MM.1S (cell line): ENCODE data around the gene NTF3.

Source experiments
- DNase-seq: peaks from one replicate; pipeline ENCODE4 v3.0.0-alpha.2; 2015
- H2AFZ ChIP-seq: fragments of 300-600 bp; sonication (generic); 2 replicates; pipeline ENCODE4 v1.6.0; 2016; ENCODE audit warnings: antibody characterized with exemption, low read length
- H3F3A ChIP-seq: fragments of 300-600 bp; sonication (generic); 2 replicates; pipeline ENCODE4 v1.6.1; 2016; ENCODE audit warnings: mild to moderate bottlenecking, antibody characterized with exemption, low read length, moderate library complexity, mixed read lengths; ENCODE audit not compliant: insufficient read depth
- H3K27ac ChIP-seq: fragments of 300-600 bp; sonication (generic); 2 replicates; pipeline ENCODE4 v1.5.1; 2016; ENCODE audit warnings: mild to moderate bottlenecking, low read length
- H3K27me3 ChIP-seq: fragments of 300-600 bp; sonication (generic); replicated peaks from 2 replicates; pipeline ENCODE4 v1.6.0; 2016; ENCODE audit warnings: low read length; ENCODE audit not compliant: insufficient read depth
- H3K36me3 ChIP-seq: fragments of 300-600 bp; sonication (generic); replicated peaks from 2 replicates; pipeline ENCODE4 v1.6.1; 2016; ENCODE audit warnings: mild to moderate bottlenecking, low read length, mixed read lengths; ENCODE audit not compliant: insufficient read depth
- H3K4me1 ChIP-seq: fragments of 300-600 bp; sonication (generic); 2 replicates; pipeline ENCODE4 v1.6.1; 2016; ENCODE audit warnings: low read length, mixed read lengths
- H3K4me2 ChIP-seq: fragments of 300-600 bp; sonication (generic); 2 replicates; pipeline ENCODE4 v1.6.0; 2016; ENCODE audit warnings: low read depth, low read length
- H3K4me3 ChIP-seq: fragments of 300-600 bp; sonication (generic); 2 replicates; pipeline ENCODE4 v1.5.1; 2016; ENCODE audit warnings: low read length, mixed read lengths
- H3K79me2 ChIP-seq: fragments of 300-600 bp; sonication (generic); 2 replicates; pipeline ENCODE4 v1.6.1; 2016; ENCODE audit warnings: mixed run types, low read length, mixed read lengths
- H3K9ac ChIP-seq: fragments of 300-600 bp; sonication (generic); 2 replicates; pipeline ENCODE4 v1.6.1; 2016; ENCODE audit warnings: low read length, mixed read lengths
- H3K9me2 ChIP-seq: fragments of 300-600 bp; sonication (generic); replicated peaks from 2 replicates; pipeline ENCODE4 v1.6.1; 2016; ENCODE audit warnings: mild to moderate bottlenecking, low read length, mixed read lengths; ENCODE audit not compliant: insufficient read depth
- H3K9me3 ChIP-seq: fragments of 300-600 bp; sonication (generic); replicated peaks from 2 replicates; pipeline ENCODE4 v1.6.1; 2016; ENCODE audit warnings: mild to moderate bottlenecking, low read length, mixed read lengths; ENCODE audit not compliant: insufficient read depth
- H4K20me1 ChIP-seq: fragments of 300-600 bp; sonication (generic); 2 replicates; pipeline ENCODE4 v1.6.1; 2016; ENCODE audit warnings: mild to moderate bottlenecking, low read length, moderate library complexity, mixed read lengths; ENCODE audit not compliant: insufficient read depth
- CTCF ChIP-seq: fragments of 300-600 bp; sonication (generic); IDR thresholded peaks from 2 replicates; pipeline ENCODE4 v1.5.1; 2016; ENCODE audit warnings: antibody characterized with exemption, low read length, mixed read lengths
- EZH2 ChIP-seq: fragments of 300-600 bp; sonication (generic); optimal IDR thresholded peaks from 2 replicates; pipeline ENCODE3; 2017; ENCODE audit warnings: low read depth, mild to moderate bottlenecking, antibody characterized with exemption, low read length, mixed read lengths
- EZH2phosphoT487 ChIP-seq: fragments of 300-600 bp; sonication (generic); IDR thresholded peaks from 2 replicates; pipeline ENCODE4 v1.6.1; 2018; ENCODE audit warnings: antibody characterized with exemption, low read length

The NTF3 gene

GRCh38 chr12:5480938-5481303, 49.0 kb downstream of the NTF3 start:
- Histone ChIP-seq H3K9me3 (no peaks in the 10 kb centered on the region), H4K20me1 (no peaks in the 10 kb centered on the region), H3K27me3 (no peaks in the 10 kb centered on the region), H3K4me3 (no peak overlapping the region), H3F3A (no peaks in the 10 kb centered on the region), H3K4me1 (no peaks in the 10 kb centered on the region), H3K27ac (no peak overlapping the region), H3K4me2 (no peak overlapping the region), H3K9ac (no peak overlapping the region), H2AFZ (no peak overlapping the region), H3K9me2 (no peaks in the 10 kb centered on the region), H3K36me3 (no peaks in the 10 kb centered on the region), H3K79me2 (no peaks in the 10 kb centered on the region)
- no peak for DNase-seq
- TF ChIP-seq EZH2phosphoT487 (no peak), EZH2 (no peak), CTCF (no peak)

GRCh38 chr12:5481645-5482044, 49.7 kb downstream of the NTF3 start:
- Histone ChIP-seq H3K36me3 (no peaks in the 10 kb centered on the region), H3K4me1 (no peaks in the 10 kb centered on the region), H2AFZ (no peak overlapping the region), H3K27me3 (no peaks in the 10 kb centered on the region), H3K9me3 (no peaks in the 10 kb centered on the region), H3K4me2 (no peak overlapping the region), H3F3A (no peaks in the 10 kb centered on the region), H3K79me2 (no peaks in the 10 kb centered on the region), H4K20me1 (no peaks in the 10 kb centered on the region), H3K9ac (no peak overlapping the region), H3K9me2 (no peaks in the 10 kb centered on the region), H3K27ac (no peak overlapping the region), H3K4me3 (no peak overlapping the region)
- no peak for DNase-seq
- TF ChIP-seq EZH2 (no peak), CTCF (no peak), EZH2phosphoT487 (no peak)

GRCh38 chr12:5484426-5484825, 52.5 kb downstream of the NTF3 start:
- H3K36me3 ChIP-seq = no peaks in the 10 kb centered on the region
- no peaks in the 10 kb centered on the region for H3F3A ChIP-seq
- no peak overlapping the region for H3K4me2 ChIP-seq
- no peaks in the 10 kb centered on the region for H3K9me2 ChIP-seq
- TF ChIP-seq EZH2 = no peak
- no peak for TF ChIP-seq EZH2phosphoT487
- no peak for TF ChIP-seq CTCF
- H3K4me1 ChIP-seq = no peaks in the 10 kb centered on the region
- no peaks in the 10 kb centered on the region for H3K79me2 ChIP-seq
- no peak overlapping the region for H3K9ac ChIP-seq
- H3K9me3 ChIP-seq = no peaks in the 10 kb centered on the region
- H3K4me3 ChIP-seq = no peak overlapping the region
- H2AFZ ChIP-seq = no peak overlapping the region
- no peak for DNase-seq
- no peaks in the 10 kb centered on the region for H3K27me3 ChIP-seq
- H3K27ac ChIP-seq = no peak overlapping the region
- no peaks in the 10 kb centered on the region for H4K20me1 ChIP-seq

GRCh38 chr12:5485454-5485853, 53.5 kb downstream of the NTF3 start:
- DNase-seq = no peak
- Histone ChIP-seq H3K27me3 (no peaks in the 10 kb centered on the region), H3K4me3 (no peak overlapping the region), H3K4me1 (no peaks in the 10 kb centered on the region), H3K36me3 (no peaks in the 10 kb centered on the region), H3K4me2 (no peak overlapping the region), H3K9me3 (no peaks in the 10 kb centered on the region), H3K27ac (no peak overlapping the region), H3K9me2 (no peaks in the 10 kb centered on the region), H3F3A (no peaks in the 10 kb centered on the region), H2AFZ (no peak overlapping the region), H4K20me1 (no peaks in the 10 kb centered on the region), H3K79me2 (no peaks in the 10 kb centered on the region), H3K9ac (no peak overlapping the region)
- TF ChIP-seq EZH2phosphoT487 (no peak), EZH2 (no peak), CTCF (no peak)
